ENCODE measurements around the gene NPAS2. TPM values are rescaled to one million over a fixed set of nuclear protein-coding genes. Genes with fewer than 3 reads are reported as not detected.

The NPAS2 gene
- polyA plus RNA-seq, 1 of the 3 experiments (the other 2 are of a cell fraction) = 58.5 TPM

DNA sequence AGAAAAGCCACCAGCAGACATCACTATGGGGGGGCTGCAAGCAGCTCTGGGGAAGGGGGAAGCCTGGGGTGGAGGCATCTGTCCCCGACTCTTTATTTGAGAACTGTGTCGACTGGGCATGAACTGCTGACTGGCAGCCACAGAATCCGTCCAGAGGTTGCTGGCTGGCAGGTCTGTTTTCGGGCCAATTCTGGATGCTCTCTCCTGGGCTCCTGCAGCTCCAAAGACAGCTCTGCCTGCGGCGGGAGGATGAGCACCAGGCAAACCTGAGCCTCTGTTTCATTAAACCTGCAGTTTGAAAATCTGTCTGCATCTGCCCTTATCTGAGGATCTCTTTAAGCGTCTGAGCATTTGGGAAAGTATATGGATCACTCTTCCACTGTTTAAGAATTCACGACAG lies 147.8 kb downstream of the NPAS2 start:
- Histone ChIP-seq H3K27me3 (ENCODE audit: insufficient read depth) (no peaks in the 10 kb centered on the region), H3K9me3 (no peaks in the 10 kb centered on the region), H3K4me2 (no peak overlapping the region), H4K20me1 (ENCODE audit: insufficient read depth) (no peaks in the 10 kb centered on the region), H3K4me1 (ENCODE audit: control insufficient read depth in 1 of 2, insufficient read depth in 2 of 2, low read depth in 1 of 2, low read length in 1 of 2) (no peaks in the 10 kb centered on the region; a peak in 1 of 4 replicates), H3K27ac (ENCODE audit: low read depth in 2 of 2, low read length in 1 of 2) (no peak overlapping the region), H3F3A (replicated peaks; ENCODE audit: insufficient read depth) (no peaks in the 10 kb centered on the region), H2AFZ (ENCODE audit: low read depth) (no peak overlapping the region), H3K79me2 (ENCODE audit: insufficient read depth) (no peaks in the 10 kb centered on the region), H3K9ac (no peak overlapping the region), H3K36me3 (replicated peaks in 1 of 2; ENCODE audit: control insufficient read depth in 1 of 2, insufficient read depth in 2 of 2, low read length in 1 of 2) (peaks cover 6 to 64% of the 10 kb centered on the region in 2 experiments), H3K9me2 (no peaks in the 10 kb centered on the region), H3K4me3 (ENCODE audit: low read depth in 2 of 2, low read length in 1 of 2) (no peak overlapping the region)
- ChIA-PET POLR2A (no interaction called here), CTCF (interaction anchor here (0.6 to 0.9 kb wide), 3 partner anchors 48 to 355 kb away, joined by 3 read pairs; no protein-coding TSS in a partner anchor)
- no peak for DNase-seq
- TF ChIP-seq, protein P1, sequence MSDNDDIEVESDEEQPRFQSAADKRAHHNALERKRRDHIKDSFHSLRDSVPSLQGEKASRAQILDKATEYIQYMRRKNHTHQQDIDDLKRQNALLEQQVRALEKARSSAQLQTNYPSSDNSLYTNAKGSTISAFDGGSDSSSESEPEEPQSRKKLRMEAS (IDR thresholded peaks at IDR 0.05; ENCODE audit: low read depth) = no peak
- TF ChIP-seq NRF1 (IDR thresholded peaks at IDR 0.05; ENCODE audit: low read depth, low read length) = no peak
- TF ChIP-seq, protein P2, sequence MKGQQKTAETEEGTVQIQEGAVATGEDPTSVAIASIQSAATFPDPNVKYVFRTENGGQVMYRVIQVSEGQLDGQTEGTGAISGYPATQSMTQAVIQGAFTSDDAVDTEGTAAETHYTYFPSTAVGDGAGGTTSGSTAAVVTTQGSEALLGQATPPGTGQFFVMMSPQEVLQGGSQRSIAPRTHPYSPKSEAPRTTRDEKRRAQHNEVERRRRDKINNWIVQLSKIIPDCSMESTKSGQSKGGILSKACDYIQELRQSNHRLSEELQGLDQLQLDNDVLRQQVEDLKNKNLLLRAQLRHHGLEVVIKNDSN (IDR thresholded peaks at IDR 0.05; ENCODE audit: borderline replicate concordance, low read depth) = no peak
- no peak for TF ChIP-seq FOXJ3 (CRISPR knock-in tag; IDR thresholded peaks at IDR 0.05)
- no peak for TF ChIP-seq FOSL2 (IDR thresholded peaks at IDR 0.05; ENCODE audit: borderline replicate concordance, low read depth)
- TF ChIP-seq SIN3A (IDR thresholded peaks at IDR 0.05; ENCODE audit: borderline replicate concordance, low read depth, low read length) = no peak
- TF ChIP-seq POLR2AphosphoS5 (IDR thresholded peaks at IDR 0.05; ENCODE audit: low read depth, low read length) = no peak
- TF ChIP-seq CTCF (IDR thresholded peaks at IDR 0.05) = no peak
- 92% methylated on average over 4 of the region's 8 CpGs for WGBS (ENCODE audit: low lambda C conversion rate)

DNA sequence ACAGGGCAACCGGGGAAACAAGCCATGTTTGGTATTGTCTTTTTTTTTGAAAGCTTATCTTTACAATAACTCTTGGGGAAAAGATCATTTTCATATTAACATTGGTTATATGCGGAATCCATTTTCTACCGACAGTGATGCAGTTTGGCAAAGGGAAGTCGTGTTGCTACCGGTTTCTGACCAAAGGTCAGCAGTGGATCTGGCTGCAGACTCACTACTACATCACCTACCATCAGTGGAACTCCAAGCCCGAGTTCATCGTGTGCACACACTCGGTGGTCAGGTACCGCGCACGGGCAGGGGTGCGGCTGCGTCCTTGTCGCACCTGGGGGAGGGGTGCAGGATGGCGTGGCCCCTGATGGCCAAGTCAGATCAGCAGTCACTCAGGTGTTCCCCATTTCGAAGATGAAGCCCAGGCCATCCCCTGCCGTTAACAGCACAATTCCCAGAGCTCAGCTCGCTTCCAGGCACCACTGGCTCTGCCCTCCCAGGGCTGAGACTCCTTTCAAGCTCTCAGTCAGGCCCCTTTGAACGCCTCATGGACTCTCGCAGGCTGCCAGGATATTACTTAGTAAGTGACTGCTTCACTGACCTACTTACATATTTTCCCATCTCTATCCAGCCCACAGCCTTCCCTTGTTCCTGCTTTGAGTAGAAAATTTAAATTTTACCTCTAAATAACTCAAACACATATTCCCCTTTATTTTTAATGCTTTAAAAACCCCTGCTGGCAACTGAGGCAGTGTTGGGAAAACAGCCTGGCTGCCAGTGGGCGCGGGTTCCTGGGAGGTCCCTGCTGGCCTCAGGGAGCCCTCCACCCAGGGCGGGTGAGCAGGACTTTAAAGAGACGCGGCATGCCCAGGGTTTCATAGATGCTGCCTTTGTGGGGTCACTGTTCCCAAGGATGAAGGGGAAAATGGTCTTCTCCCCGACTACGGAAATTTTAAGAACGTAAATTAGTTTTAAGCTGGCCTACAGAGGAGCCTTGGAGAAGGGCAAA lies 148.5 kb downstream of the NPAS2 start:
- no peak overlapping the region for H2AFZ ChIP-seq (ENCODE audit: low read depth)
- no peak overlapping the region for H3K4me2 ChIP-seq
- no peaks in the 10 kb centered on the region for H3K9me3 ChIP-seq
- H3K9me2 ChIP-seq = no peaks in the 10 kb centered on the region
- WGBS (ENCODE audit: low lambda C conversion rate) = 88% methylated on average over 21 of the region's 28 CpGs
- DNase-seq = no peak
- H3F3A ChIP-seq (replicated peaks; ENCODE audit: insufficient read depth) = no peaks in the 10 kb centered on the region
- H4K20me1 ChIP-seq (ENCODE audit: insufficient read depth) = no peaks in the 10 kb centered on the region
- H3K36me3 ChIP-seq (replicated peaks in 1 of 2; ENCODE audit: control insufficient read depth in 1 of 2, insufficient read depth in 2 of 2, low read length in 1 of 2) = peaks cover 10 to 64% of the 10 kb centered on the region in 2 experiments
- H3K9ac ChIP-seq = no peak overlapping the region
- TF ChIP-seq FOSL2 (IDR thresholded peaks at IDR 0.05; ENCODE audit: borderline replicate concordance, low read depth) = no peak
- no peak for TF ChIP-seq TCF12 (IDR thresholded peaks at IDR 0.05)
- no peak overlapping the region for H3K4me3 ChIP-seq (ENCODE audit: low read depth in 2 of 2, low read length in 1 of 2)
- no peaks in the 10 kb centered on the region for H3K27me3 ChIP-seq (ENCODE audit: insufficient read depth)
- no peak overlapping the region for H3K27ac ChIP-seq (ENCODE audit: low read depth in 2 of 2, low read length in 1 of 2)
- ChIA-PET POLR2A (no interaction called here), CTCF (interaction anchor here (0.6 to 0.9 kb wide), 2 partner anchors 49 to 149 kb away, joined by 3 read pairs; no protein-coding TSS in a partner anchor)
- H3K4me1 ChIP-seq (ENCODE audit: control insufficient read depth in 1 of 2, insufficient read depth in 2 of 2, low read depth in 1 of 2, low read length in 1 of 2) = no peaks in the 10 kb centered on the region; a peak in 1 of 4 replicates
- H3K79me2 ChIP-seq (ENCODE audit: insufficient read depth) = no peaks in the 10 kb centered on the region

Measured in SK-N-SH (cell line).